Fibroblast of skin of back (primary cell): ENCODE measurements around the gene CDK3.

Source experiments
- DNase-seq: peaks from one replicate; pipeline ENCODE4 v3.0.0-alpha.2; 2013

The CDK3 gene

DNA sequence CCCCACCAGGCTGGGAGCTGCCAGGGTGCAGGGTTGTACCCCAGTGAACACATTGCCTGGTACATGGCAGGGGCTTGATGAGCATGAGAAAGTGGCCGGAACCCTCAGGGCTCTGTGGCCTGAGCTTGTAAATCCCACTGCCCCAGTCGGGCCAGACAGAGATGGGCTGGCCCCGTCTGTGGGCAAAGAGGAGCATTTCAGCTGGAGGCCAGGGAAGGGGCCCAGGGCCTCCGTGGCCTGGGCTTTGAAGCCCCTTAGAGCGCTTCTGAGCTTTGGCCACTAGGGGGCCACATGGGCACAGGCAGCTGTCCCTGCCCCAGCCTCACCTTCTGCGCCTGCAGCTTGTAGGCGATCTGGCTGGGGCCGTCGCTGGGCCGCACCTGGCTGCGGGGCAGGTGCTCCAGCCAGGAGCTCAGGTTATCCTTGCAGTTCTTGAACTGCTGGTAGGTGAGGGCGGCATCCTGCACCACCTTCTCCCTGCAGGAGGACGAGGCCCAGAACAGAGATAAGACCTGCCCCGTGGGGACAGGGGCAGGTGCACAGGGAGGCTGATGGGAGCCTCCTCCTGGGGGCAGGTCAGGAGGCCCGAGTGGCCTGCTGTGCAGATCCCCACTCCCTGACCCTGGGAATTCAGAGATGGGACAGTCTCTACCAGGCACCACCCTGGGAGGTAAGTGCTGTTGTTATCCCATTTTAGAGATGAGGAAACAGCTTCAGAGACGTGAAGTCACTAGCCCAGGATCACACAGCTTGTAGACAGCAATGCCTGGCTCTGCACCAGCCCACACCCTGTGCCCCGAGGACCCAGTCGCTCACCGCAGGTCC, 13.7 kb downstream of the CDK3 start:
- DNase-seq = peak; percentile 64

DNA sequence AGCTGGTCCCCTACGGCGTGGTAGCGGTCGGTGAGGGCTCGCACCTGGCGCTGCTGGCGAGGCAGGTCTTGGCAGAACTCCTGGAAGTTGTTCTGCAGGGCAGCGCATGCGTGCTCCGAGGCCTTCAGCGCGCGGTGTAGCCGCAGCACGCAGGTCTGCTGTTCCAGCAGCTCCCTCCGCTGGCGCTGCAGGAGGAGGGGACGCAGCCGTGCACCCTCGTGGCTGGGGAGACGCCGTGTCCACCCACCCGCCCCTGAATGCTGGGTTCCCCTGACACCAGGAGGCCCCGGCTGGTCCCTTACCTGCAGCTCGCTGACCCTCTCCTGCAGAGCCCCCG, 14.2 kb downstream of the CDK3 start:
- DNase-seq = no peak

DNA sequence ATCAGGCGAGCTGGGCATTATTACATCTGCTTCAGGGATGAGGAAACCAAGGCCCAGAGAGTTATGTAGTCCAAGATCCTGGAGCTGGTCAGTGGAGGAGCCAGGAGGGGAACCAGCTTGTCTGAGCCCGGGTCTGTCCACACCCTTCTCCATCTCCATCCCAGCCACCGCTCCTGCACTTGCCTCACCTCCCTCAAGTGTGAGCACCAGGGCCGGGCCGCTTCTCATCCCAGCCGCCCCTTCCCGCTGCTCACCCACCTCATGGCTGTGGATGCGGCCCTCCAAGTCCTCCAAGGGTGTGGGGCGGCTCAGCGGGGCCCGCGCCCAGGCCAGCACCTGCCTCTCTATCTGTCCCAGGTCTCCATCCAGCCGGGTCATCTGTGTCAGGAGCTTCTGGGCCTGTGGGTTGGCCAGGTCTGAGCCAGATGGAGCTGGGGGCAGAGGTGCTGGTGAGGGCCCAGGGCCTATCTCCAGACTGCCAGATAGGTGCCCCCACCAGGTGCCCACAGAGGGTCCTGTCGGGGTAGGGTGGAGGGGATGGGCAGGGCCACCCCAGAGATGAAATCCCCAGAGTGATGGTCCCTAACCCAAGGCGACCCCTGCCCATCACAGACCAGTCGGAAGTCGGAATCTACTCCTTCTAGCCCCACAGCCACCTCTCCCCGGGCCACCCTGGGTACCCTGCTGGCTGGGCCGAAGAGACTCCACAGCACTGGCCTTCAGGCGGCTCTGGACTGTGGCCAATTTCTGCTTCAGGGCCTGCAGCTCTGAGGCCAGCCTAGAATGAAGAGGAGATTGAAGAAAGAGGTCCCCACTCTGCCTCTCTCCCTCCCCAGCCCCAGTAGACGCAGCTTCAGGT, 17.1 kb downstream of the CDK3 start:
- no peak for DNase-seq

GRCh38 chr17:76018340-76018680, 17.7 kb downstream of the CDK3 start:
- DNase-seq = no peak

- DNase-seq = no peak
Observed at GRCh38 chr17:76018801-76019200, 18.1 kb downstream of the CDK3 start.

DNA sequence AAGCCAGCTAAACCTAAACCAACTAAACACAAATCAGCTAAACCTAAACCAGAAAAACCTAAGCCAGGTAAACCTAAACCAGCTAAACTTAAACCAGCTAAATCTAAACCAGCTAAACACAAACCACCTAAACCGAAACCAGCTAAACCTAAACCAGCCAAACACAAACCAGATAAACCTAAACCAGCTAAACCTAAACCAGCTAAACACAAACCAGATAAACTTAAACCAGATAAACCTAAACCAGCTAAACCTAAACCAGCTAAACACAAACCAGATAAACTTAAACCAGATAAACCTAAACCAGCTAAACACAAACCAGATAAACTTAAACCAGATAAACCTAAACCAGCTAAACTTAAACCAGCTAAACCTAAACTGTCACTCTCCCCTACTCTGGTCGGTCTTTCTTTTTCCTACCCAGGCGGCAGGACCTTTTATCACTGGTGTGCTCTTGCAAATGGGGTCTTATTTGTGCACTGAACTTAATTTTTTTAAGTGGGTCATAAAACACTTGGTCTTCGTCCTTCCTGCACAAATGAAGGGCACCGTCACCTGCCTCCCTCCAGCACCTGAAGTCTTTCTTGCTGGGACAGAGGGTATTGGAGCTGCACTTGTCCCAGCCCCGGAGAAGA, 19.3 kb downstream of the CDK3 start:
- no peak for DNase-seq

DNA sequence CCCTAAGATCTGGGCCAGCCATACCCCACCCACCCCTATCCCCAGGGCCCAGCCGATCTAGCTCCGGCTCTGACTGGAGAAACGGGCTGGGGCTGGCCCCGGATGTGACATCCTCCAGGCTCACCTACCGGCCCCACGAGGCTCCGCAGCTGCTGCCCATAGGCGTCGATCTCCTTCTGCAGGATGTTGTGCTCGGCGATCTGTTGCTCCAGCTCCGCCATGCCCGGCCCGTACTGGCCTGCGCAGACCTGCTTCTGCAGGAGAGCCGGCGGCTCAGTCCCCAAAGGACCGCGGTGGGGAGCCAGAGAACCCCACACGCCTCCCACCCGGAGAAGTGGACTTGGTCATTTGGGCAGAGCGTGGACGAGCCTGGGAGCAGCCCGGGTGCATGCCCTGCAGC, 21.6 kb downstream of the CDK3 start:
- DNase-seq = no peak

DNA sequence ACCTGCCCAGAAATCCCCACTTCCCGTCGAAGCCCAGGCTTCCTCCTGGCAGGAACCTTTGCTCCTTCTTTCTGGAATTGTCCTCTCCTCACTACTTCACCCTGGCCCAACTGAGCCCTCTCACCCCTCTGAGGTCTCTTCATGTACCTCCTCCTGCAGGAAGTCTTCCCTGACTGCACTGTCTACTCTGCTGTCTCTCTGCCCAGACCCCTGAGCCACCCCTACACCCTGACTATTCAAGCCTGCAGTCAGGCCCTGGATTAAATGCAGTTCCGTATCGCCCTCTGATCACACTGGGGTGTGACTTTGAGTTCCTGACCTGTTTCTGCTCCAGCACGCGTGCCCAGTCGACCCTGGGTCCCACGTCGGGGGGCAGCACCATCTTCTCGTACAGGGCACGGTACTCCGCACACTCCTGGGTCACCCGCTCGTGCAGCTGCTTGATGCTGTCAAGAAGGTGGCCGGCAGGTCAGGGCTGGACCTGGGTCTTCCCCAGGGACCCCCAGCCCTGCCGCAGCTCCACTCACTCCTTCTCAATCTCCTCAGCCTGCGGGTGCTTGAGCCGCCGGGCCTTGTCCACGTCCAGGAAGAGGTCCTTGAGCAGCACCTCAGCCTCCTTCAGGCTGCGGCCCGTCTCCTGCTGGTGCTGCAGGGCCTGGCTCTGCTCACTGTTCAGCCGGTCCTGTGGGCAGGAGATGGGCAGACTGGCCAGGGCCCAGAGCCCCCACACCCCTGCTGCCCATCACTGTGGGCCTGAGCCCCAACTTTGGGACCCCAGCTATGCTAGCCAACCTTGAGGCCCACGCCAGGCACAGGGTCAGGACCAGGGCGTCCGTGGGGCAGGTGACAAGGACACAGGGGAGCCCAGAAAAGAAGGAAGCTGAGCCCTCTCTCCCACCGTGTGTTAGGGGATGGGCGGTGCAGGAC, 22.6 kb downstream of the CDK3 start:
- no peak for DNase-seq

GRCh38 chr17:76023900-76024237, 23.2 kb downstream of the CDK3 start:
- DNase-seq = no peak

- DNase-seq = no peak
Observed at GRCh38 chr17:76024353-76024752, 23.7 kb downstream of the CDK3 start.

DNA sequence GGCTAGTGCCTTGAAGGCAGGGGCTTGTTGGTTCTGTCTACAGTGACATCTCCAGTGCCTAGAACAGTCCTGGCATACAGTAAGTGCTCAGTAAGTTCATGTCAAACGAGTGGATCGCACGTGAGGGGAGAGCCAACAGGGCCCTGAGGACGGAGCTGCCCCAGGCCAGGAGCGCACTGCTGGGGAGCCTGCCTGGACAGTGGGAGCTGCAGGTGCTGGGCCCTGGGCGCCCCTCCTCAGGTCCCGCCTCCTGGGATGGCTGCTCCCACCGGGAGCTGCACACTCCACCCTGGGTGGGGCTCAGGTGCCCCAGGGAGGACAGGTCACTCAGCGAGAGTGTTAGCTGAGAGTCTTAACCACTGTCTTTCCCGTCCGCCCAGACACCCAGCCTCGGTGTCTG, 24.6 kb downstream of the CDK3 start:
- no peak for DNase-seq

- no peak for DNase-seq
Observed at GRCh38 chr17:76026714-76027158, 26.1 kb downstream of the CDK3 start.

GRCh38 chr17:76027159-76027839, 26.6 kb downstream of the CDK3 start, which contains the start of gene EVPL:
Gene EVPL, minus strand, starts transcription at chr17:76027306. Its CDS starts 108 bp downstream, at chr17:76027198.
- DNase-seq = no peak

GRCh38 chr17:76032073-76032779, 31.6 kb downstream of the CDK3 start:
- DNase-seq = no peak

- no peak for DNase-seq
Observed at GRCh38 chr17:76032780-76033108, 32.1 kb downstream of the CDK3 start.

DNA sequence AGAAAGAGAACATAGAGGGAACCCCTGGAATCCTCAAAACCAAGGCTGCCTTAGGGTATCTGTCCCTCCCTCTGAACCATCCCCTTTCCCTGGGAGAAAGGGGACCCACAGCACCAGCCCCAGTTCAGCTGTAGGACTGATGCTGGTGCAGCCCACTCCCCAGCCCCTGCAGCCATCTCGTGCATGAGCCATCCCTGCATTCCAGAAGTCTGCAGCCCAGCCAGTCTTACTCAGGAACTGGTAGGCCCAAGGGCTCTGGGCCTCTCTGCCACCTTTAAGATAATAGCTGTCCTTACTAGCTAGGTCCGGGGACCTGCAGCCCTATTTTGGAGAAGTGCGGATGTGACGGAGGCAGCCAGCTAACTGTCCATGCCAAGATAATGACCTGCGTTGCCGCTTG, 32.5 kb downstream of the CDK3 start:
- no peak for DNase-seq

GRCh38 chr17:76034428-76035350, 34.0 kb downstream of the CDK3 start:
- DNase-seq = peak; percentile 24

- DNase-seq = no peak
Observed at GRCh38 chr17:76036497-76037261, 36.0 kb downstream of the CDK3 start.

DNA sequence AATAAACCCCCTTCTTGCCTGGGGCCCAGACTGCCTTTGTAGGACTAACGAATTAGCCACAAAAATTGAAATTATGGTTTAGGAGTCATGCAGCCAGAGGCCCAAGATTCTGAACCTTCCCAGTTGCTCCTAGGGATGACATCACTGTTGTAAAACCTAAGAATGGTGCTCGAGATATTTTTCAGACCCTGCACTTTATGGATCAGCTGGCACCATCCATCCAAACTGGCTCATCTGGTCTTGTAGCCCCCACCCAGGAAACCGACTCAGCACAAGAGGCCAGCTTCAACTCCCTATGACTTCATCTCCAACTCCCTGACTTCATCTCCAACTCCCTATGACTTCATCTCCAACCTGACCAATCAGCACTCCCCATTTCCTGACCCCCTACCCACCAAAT, 37.4 kb downstream of the CDK3 start:
- peak; percentile 17 for DNase-seq
